HL-60 (cell line): ENCODE data around the gene LRPAP1.

ENCODE experiments used
- CTCF ChIP-seq: IDR thresholded peaks from one replicate; pipeline ENCODE4 v1.5.1; 2011; ENCODE audit warnings: low read length, control low read depth, inconsistent platforms; ENCODE audit not compliant: insufficient read depth
- GABPA ChIP-seq: IDR thresholded peaks from 2 replicates; pipeline ENCODE4 v1.6.1; 2012; ENCODE audit warnings: low read depth
- POLR2AphosphoS5 ChIP-seq: IDR thresholded peaks from 2 replicates; pipeline ENCODE4 v1.6.1; 2012; ENCODE audit warnings: low read depth
- SPI1 ChIP-seq: IDR thresholded peaks from 2 replicates; pipeline ENCODE4 v1.6.1; 2012; ENCODE audit warnings: low read depth, mild to moderate bottlenecking, borderline replicate concordance
- TF ChIP-seq, protein P1 (sequence below): IDR thresholded peaks from 2 replicates; pipeline ENCODE4 v1.6.1; 2012; ENCODE audit warnings: low read depth; ENCODE audit not compliant: insufficient replicate concordance

DNA sequence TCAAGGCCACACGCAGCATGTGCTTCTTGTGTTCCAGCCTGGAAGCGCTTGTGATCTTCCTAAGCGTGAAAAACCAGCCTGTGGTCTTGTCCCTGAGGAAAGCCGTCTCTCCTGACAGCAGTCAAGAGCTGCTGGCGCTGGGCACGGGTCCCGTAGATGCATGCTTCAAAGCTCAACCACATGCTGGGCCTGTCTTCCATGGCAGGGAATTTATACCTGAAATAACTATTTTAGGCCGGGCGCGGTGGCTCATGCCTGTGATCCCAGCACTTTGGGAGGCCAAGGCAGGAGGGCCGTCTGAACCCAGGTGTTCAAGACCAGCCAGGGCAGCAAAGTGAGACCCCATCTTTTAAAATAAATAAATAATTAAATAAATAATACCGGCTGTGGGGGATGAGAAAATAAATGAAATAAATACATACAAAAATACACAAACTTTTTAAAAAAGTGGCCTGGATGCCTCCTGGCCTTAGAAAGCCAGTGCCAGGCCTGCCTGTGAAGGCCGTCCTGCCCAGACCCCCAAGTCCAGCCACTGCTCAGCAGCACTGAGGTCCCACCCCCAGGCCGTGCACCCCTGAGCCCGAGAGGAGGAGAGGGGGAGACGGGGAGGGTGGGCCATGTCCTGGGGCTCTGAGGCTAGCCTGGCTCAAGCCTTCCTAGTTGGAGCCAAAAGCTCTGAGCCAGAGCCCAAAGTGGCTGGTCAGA lies 10.4 kb downstream of the LRPAP1 start:
- TF ChIP-seq POLR2AphosphoS5 (no peak), CTCF (no peak), SPI1 (no peak), GABPA (no peak)
- TF ChIP-seq, protein P1, sequence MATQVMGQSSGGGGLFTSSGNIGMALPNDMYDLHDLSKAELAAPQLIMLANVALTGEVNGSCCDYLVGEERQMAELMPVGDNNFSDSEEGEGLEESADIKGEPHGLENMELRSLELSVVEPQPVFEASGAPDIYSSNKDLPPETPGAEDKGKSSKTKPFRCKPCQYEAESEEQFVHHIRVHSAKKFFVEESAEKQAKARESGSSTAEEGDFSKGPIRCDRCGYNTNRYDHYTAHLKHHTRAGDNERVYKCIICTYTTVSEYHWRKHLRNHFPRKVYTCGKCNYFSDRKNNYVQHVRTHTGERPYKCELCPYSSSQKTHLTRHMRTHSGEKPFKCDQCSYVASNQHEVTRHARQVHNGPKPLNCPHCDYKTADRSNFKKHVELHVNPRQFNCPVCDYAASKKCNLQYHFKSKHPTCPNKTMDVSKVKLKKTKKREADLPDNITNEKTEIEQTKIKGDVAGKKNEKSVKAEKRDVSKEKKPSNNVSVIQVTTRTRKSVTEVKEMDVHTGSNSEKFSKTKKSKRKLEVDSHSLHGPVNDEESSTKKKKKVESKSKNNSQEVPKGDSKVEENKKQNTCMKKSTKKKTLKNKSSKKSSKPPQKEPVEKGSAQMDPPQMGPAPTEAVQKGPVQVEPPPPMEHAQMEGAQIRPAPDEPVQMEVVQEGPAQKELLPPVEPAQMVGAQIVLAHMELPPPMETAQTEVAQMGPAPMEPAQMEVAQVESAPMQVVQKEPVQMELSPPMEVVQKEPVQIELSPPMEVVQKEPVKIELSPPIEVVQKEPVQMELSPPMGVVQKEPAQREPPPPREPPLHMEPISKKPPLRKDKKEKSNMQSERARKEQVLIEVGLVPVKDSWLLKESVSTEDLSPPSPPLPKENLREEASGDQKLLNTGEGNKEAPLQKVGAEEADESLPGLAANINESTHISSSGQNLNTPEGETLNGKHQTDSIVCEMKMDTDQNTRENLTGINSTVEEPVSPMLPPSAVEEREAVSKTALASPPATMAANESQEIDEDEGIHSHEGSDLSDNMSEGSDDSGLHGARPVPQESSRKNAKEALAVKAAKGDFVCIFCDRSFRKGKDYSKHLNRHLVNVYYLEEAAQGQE: no peak
